Panc1 (cell line): ENCODE measurements around the gene NR5A2. TPM values are rescaled to one million over a fixed set of nuclear protein-coding genes. Genes with fewer than 3 reads are reported as not detected.

Experiments used
- ATAC-seq: fragments of 200-7000 bp; cut with Tn5 transposase; 2 replicates; pipeline ENCODE4 v1.9.1; 2020; ENCODE audit warnings: mild to moderate bottlenecking, moderate library complexity
- BruUV-seq: library from RNA; stranded (reverse); fragments of 400-500 nt; replicated peaks from 2 replicates; lab custom pipeline; 2021; lab: Mats Ljungman, UMichigan
- CTCF ChIA-PET: fragments of 300-600 bp; sonication (Branson Sonifier 250); formaldehyde crosslinking; loops from one replicate; lab custom pipeline; 2022; ENCODE audit warnings: antibody characterized with exemption; lab: Charles Lee
- POLR2A ChIA-PET: fragments of 300-600 bp; sonication (Branson Sonifier 250); formaldehyde crosslinking; loops from one replicate; lab custom pipeline; 2022; ENCODE audit warnings: antibody characterized with exemption; lab: Charles Lee
- DNase-seq: peaks from one replicate; pipeline ENCODE4 v3.0.0-alpha.2; 2010; ENCODE audit warnings: low read depth, low spot score
- H3K27ac ChIP-seq: 2 replicates; pipeline ENCODE4 v1.5.1; 2011; ENCODE audit warnings: mild to moderate bottlenecking, low read length, inconsistent platforms
- H3K27me3 ChIP-seq: fragments of 200-500 bp; sonication (Bioruptor generic); 2 replicates; pipeline ENCODE4 v1.6.0; 2014; ENCODE audit warnings: low read length, inconsistent platforms; ENCODE audit not compliant: control insufficient read depth, insufficient read depth
- H3K36me3 ChIP-seq: fragments of 200-500 bp; sonication (Bioruptor generic); 2 replicates; pipeline ENCODE4 v1.5.1; 2014; ENCODE audit warnings: inconsistent platforms, mild to moderate bottlenecking, low read length, moderate library complexity; ENCODE audit not compliant: control insufficient read depth, insufficient read depth
- H3K4me1 ChIP-seq: 2 replicates; pipeline ENCODE4 v1.5.1; 2011; ENCODE audit warnings: inconsistent platforms, mild to moderate bottlenecking, low read length, moderate library complexity; ENCODE audit not compliant: control insufficient read depth, insufficient read depth
- H3K4me3 ChIP-seq, 2 experiments: 2 replicates each; pipeline ENCODE4 v1.5.1; 2011 to 2012; ENCODE audit warnings: low read depth in 2 of 2, low read length in 2 of 2, mild to moderate bottlenecking in 2 of 2, inconsistent platforms in 1 of 2, moderate library complexity in 1 of 2
- H3K9me3 ChIP-seq: fragments of 200-500 bp; sonication (Bioruptor generic); 2 replicates; pipeline ENCODE4 v1.5.1; 2014; ENCODE audit warnings: low read depth, mild to moderate bottlenecking, inconsistent platforms, low read length, moderate library complexity; ENCODE audit not compliant: control insufficient read depth, insufficient read depth
- CTCF ChIP-seq: fragments of 450-650 bp; IDR thresholded peaks from 2 replicates; pipeline ENCODE4 v1.5.1; 2017; ENCODE audit warnings: mild to moderate bottlenecking
- POLR2AphosphoS5 ChIP-seq: IDR thresholded peaks from 2 replicates; pipeline ENCODE4 v1.6.1; 2012; ENCODE audit warnings: mild to moderate bottlenecking, low read depth, low read length, moderate library complexity
- REST ChIP-seq, 2 experiments: IDR thresholded peaks; 2 replicates each; pipeline ENCODE4 v1.6.1; 2011 to 2012; ENCODE audit warnings: low read depth in 2 of 2, control low read depth in 1 of 2, low read length in 1 of 2, mild to moderate bottlenecking in 1 of 2, moderate library complexity in 1 of 2; ENCODE audit not compliant: insufficient read depth in 1 of 2
- SIN3A ChIP-seq: IDR thresholded peaks from 2 replicates; pipeline ENCODE4 v1.6.1; 2012; ENCODE audit warnings: low read depth, mild to moderate bottlenecking, low read length, moderate library complexity, borderline replicate concordance; ENCODE audit not compliant: insufficient read depth
- TCF7L2 ChIP-seq: IDR thresholded peaks from 2 replicates; pipeline ENCODE4 v1.6.1; 2011; ENCODE audit warnings: mild to moderate bottlenecking, low read depth, low read length, inconsistent platforms
- in situ Hi-C: cut with HindIII; loops from 2 replicates; pipeline ENCODE4 v1.10.0; 2016; ENCODE audit warnings: low sequenced_read_pairs, low pct_unique_long_range_greater_than_20kb
- intact Hi-C: fragments of 100-400 bp; cut with micrococcal nuclease; formaldehyde crosslinking; loops from one replicate; pipeline ENCODE4 v1.10.0; 2022; ENCODE audit not compliant: unreplicated experiment
- total RNA-seq: library from RNA; stranded (reverse); gene quantifications from one replicate; pipeline ENCODE4 v1.2.1, GENCODE V29; 2021; ENCODE audit not compliant: unreplicated experiment

NR5A2 gene
- total RNA-seq, 1 experiment from 2014 or later: 4.3 TPM

- intact Hi-C loops (no loop called here), in situ Hi-C loops (no loop called here)
- no peak overlapping the region for H3K4me3 ChIP-seq
- H3K27me3 ChIP-seq: no peaks in the 10 kb centered on the region
- DNase-seq (no peak), ATAC-seq (no peak)
- H3K36me3 ChIP-seq: no peaks in the 10 kb centered on the region
- H3K27ac ChIP-seq: no peak overlapping the region
- POLR2A ChIA-PET: no interaction called here
- TF ChIP-seq POLR2AphosphoS5: no peak
- TF ChIP-seq REST (IDR thresholded peaks at IDR 0.05; ENCODE audit: insufficient read depth in 1 of 2, low read depth in 2 of 2, low read length in 1 of 2): no peak
- no peak for TF ChIP-seq CTCF
- TF ChIP-seq TCF7L2: no peak
- no peak for TF ChIP-seq SIN3A
- BruUV-seq: no TSS peak
- CTCF ChIA-PET: no interaction called here
- H3K9me3 ChIP-seq: no peaks in the 10 kb centered on the region
- H3K4me1 ChIP-seq: no peaks in the 10 kb centered on the region
These were observed 187.8 kb downstream of the NR5A2 start for GRCh38 chr1:200215350-200215749.

DNA sequence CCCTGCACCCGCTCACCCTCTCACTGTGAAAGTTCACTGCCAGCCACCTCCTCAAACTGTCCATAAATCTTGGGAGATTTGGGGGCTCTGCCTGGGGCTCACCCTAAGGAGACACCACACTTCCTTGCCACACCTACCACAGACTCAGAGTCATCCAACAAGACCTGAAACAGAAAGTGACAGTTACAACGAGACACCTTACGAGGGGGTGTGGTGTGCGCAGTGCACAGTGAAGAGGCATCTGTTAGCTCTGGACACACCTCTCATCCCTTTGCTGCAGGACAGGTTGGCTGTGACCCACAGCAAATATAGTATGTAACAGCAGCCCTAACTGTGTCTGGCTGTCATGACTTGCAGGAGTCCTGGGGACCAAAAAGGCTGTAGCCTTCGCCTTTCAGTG is 190.2 kb downstream of the NR5A2 start:
- CTCF ChIA-PET: no interaction called here
- no peak for ATAC-seq
- Histone ChIP-seq H3K27ac (no peak overlapping the region), H3K27me3 (no peaks in the 10 kb centered on the region), H3K4me3 (no peak overlapping the region), H3K9me3 (no peaks in the 10 kb centered on the region), H3K36me3 (no peaks in the 10 kb centered on the region), H3K4me1 (no peaks in the 10 kb centered on the region)
- intact Hi-C loops (no loop called here), in situ Hi-C loops (no loop called here)
- POLR2A ChIA-PET: no interaction called here
- TF ChIP-seq CTCF (no peak), POLR2AphosphoS5 (no peak), SIN3A (no peak), REST (IDR thresholded peaks at IDR 0.05; ENCODE audit: insufficient read depth in 1 of 2, low read depth in 2 of 2, low read length in 1 of 2) (no peak)
- DNase-seq: no peak
- BruUV-seq: no TSS peak
